Stimulated activated CD4-positive, alpha-beta T cell treated with anti-CD3 and anti-CD28 coated beads, Interleukin-15, amount 100 ng/mL, for 24 hours (primary cell): ENCODE data around the gene GPR162.
A peak's percentile ranks its signal among the peaks of the same experiment; 100 is the strongest.

Experiments used
- DNase-seq: peaks from one replicate; pipeline ENCODE4 v3.0.0-alpha.2; 2020

The GPR162 gene

DNA sequence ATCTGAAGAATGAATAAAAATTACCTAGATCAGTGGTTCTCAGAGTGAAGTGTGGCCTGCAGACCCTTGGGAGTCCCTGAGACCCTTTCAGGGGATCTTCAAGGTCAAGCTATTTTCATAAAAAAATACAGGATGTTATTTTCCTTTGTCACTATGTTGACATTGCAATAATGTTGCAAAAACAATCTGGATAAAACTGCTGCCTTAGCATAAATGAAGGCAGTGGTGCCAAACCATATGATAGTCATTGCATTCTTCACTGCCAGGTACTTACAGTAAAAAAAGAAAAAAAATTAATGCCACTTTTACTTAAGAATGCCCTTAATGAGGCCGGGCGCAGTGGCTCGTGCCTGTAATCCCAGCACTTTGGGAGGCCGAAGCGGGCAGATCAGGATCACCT is 34.3 kb upstream of the GPR162 start:
- no peak for DNase-seq

DNA sequence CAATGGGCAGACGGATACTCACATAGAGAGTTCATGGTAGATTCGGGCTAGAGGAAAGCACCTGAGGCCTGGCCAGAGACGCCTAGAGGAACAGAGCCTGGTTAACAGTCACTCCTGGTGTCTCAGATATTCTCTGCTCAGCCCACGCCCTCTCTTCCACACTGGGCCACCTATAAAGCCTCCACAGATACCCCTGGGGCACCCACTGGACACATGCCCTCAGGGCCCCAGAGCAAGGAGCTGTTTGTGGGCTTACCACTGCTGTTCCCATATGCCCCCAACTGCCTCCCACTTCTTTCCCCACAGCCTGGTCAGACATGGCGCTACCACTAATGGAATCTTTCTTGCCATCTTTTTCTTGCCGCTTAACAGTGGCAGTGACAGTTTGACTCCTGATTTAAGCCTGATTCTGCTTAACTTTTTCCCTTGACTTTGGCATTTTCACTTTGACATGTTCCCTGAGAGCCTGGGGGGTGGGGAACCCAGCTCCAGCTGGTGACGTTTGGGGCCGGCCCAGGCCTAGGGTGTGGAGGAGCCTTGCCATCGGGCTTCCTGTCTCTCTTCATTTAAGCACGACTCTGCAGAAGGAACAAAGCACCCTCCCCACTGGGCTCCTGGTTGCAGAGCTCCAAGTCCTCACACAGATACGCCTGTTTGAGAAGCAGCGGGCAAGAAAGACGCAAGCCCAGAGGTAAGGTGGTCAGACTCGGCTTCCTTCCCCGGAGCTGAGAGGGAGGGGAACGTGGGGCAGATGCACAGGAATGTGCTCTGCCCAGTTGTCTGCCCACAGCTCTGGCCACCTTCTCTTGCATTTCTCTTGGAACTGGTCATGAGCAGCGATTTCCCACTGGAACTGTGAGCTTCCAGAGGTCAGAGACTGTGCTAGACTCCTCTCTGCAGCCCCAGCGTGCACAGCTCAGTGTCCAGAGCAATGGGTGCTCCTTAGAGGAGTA is 32.4 kb upstream of the GPR162 start, which contains the start of gene CD4:
TSS of gene CD4 (plus strand) at position 557 of the 953 bp plus-strand sequence. CDS start 10,611 bp downstream, outside the sequence.
- DNase-seq: peak; percentile 94

DNA sequence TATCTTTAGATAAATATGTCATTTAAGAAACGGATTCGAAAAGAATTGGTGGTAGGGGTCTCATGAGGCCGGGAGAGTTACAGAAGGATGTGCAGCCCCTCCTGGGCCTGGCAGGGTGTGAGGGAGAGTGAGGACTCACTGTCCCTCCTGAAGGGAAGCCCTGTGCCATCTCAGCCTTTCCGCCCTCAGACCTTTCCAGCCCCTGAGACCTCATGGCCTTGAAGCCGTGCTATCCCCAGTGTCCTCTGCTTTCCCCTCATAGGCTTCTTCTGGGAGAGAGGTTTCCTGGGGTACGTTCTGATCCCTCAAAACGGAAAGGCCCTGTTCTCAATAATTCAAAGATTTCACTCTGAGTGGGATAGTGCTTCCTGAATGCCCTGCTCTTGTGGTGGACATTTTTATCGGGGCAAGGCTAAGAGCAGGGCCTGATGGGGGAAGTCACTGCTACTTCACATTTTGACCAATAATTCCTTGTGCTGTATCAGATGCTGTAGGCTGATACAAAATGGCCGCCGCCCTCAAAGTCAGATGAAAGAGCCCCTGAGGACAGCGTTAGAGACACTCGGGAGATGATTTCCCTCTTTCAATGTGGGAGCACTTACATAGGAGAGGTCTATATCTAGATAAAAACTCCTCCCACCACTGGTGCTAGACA is 31.0 kb upstream of the GPR162 start:
- DNase-seq: peak; percentile 71

DNA sequence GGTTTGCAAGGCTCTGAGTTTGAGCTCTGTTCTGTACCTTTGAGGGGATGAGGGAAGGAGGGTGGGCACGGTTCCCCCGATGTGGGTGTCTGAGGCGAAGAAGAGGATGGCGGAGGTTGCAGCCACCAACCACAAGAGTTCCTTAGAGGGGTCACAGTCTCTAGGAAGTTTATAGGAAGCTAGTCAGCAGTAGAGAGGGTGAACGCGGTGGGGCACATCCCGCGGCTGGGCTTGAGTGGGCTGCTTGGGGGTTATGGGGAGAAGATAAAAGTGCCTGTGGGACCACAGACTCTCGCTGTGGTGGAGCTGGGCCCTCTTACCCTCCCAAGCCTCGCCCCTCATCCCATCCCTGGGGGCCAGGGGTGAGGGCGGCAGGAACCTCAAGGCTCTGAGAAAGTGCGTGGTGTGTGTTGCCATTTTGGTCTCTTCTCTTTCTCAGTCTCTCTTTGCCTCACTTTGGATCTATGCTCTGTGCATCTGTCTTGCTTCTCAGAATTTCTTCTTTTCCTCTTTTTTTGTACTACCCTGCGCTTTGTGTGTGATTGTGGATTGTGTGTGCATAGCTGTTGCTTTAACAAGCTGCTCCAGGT is 29.6 kb upstream of the GPR162 start:
- DNase-seq: peak; percentile 53

DNA sequence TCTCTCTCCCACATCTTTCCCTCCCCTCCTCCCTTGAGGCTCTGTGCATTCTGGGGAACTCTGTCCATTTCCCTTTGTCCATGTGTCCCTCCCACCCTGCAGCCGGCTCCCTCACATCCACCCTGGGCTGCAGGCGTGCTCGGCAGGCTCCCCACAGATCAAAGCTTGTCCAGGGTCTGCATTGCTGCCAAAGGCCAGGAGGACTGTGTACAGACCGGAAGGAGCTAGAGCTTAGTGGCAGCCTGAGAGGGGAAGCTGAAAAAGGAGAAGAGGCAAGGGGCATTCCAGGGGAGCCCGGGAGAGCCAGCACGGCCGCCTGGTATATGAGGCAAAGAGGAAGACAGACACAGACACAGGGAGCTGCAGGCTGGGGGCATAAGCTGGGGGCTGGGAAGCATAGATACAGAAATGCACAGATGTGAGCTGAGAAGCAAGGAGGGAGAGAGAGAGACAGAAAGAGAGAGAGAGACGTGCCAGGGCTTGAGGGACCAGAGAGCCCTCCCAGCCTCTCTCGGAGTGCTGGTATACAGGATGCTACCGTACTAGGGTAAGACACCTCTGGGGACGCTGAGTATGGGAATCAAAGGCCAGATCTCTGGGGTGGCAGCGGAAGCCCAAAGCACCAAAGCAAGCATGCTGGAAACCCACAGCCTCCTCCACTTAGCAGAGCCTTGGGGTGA is 29.0 kb upstream of the GPR162 start:
- DNase-seq: peak; percentile 38

DNA sequence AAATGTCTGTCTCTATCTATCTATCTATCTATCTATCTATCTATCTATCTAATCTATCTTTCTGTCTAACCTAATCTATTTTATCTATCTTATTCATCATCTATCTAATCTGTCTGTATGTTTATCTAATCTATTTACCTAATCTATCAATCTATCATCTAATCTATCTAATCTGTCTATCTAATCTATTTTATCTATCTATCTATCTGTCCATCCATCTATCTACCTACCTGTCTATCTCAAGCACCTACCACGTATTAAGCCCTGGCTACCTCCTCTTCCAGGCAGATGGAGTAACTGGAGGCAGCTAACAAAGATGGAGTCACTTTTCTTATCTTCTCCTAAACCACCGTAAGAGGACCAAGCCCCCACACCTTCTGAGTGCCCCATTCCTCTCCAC is 26.5 kb upstream of the GPR162 start:
- no peak for DNase-seq

DNA sequence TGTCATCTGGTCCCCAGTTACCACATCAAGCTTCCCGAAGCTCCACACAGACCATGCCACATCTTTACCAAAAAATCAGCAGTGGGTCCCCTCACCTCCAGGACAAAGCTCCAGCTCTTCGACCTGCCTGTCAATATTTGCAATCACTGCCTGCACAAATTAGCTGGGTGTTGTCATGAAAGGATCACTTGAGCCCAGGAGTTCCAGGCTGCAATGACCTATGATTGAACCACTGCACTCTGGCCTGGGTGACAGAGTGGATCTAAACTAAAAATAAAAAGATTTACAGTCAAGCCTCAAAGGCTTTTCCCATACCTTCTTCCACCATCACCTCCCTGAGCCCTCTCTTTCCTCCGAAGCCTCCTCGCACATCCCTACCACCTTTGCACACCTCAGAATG is 25.0 kb upstream of the GPR162 start:
- DNase-seq: no peak

DNA sequence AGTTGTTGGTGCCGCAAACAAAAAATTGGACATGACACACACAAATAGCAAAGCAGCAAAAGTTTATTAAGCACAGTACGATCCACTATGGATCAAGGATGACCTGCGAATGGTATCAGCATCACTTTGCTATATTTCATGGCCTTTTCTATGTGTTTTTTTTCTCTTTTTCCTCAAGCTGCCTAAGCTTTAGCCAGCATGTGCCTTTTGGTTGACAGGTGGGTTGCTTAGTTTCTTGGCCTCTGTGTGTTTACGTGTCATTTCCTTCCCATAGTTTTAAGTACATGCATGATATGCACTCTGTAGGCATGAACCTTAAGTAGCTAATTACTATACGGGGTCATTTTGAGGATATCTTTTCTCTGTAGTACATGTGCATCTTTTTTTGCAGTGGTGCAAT is 22.5 kb upstream of the GPR162 start:
- DNase-seq: no peak

DNA sequence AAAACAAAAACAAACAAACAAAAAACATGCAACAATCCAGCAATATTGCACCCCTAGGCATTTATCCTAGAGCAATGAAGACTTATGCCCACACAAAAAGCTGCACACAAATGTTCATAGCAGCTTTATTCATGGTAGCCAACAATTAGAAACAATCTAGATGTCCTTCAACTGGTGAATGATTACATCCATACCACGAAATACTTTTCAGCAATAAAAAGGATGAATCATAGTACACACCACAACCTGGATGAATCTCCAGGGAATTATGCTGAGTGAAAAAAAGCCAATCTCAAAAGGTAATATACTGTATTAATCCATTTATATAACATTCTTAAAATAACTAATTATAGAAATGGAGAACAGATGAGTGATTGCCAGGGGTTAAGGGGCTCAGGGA is 14.5 kb upstream of the GPR162 start:
- no peak for DNase-seq

DNA sequence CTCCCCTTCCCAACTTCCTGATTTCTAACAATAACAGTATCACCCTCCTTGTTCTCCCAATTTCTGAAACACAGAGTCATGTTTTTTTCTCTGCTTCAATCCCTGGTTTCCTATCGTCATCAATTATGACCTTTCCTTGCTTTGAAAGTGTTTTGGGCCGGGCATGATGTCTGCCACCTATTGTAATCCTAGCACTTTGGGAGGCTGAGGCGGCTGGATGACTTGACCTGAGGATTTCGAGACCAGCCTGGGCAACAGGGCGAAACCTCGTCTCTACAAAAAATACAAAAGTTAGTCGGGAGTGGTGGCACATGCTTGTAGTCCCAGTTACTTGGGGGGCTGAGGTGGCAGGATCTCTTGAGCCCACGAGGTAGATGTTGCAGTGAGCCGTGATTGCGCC is 12.6 kb upstream of the GPR162 start:
- DNase-seq: no peak

DNA sequence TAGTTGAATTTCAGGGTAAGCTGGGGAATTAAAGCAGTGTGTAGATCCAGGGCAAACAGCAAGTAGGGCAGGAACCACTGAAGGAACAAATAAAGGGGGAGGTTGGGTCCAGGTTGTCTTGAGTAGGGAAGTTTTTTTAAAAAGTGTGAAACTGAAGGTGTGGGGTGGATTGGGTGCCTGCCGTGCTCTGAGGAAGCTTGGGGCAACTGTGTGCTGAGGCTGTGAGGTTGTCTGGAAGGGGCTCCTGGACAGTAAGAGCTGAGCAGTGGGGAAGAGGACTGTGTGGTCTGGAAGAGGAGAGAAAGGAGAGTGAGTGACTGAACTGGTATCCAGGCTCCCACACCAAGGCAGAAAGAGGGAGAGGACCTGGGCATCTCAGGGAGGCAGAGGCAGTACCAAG is 10.9 kb upstream of the GPR162 start:
- DNase-seq: no peak

DNA sequence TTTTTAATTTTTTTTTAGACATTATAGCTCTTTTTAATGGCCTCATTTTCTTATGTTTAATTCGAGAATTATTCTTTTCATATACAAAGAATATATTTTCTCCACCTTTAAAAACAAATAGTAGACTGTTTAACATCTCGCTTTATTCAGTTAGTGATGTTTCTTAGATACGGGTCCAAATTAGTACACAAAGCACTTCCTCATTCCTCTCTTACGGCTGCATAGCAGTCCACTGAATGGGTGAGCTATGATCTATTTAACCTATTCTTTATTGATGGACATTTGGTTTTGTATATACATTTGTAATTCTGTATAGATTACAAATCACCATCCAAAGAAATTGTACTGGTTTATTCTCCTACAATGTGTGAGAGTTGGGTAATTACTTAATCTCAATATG is 8.3 kb upstream of the GPR162 start:
- DNase-seq: no peak

DNA sequence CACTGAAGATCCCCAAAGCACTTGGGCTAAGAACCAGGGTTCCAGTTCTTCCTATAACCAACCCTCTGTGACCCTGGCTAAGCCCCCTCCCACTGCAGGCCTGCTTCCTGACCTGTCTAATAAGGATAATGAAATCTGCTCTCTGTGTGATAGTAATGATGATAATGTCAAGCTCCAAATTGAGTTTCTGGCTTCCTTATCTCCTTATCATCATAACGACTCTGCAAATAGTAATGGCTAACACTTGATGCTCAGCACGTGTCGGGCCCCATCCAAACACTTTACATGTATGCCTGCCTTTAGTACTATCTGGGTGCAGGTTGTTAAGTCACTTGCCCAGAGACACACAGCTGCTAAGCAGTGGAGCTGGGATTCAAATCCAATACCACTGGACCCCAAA is 5.0 kb upstream of the GPR162 start:
- no peak for DNase-seq

DNA sequence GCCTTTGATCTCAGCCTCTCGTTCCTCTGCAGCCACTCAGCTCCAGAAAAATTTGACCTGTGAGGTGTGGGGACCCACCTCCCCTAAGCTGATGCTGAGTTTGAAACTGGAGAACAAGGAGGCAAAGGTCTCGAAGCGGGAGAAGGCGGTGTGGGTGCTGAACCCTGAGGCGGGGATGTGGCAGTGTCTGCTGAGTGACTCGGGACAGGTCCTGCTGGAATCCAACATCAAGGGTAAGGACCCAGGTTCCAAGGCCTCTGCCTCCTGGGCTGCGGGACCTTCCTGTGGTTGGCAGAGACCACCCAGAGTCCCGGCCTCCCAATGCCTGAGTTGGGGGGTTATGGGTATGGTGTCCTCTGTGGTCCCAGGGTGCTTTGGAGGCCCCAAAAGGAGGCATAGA is 4.5 kb upstream of the GPR162 start:
- no peak for DNase-seq

DNA sequence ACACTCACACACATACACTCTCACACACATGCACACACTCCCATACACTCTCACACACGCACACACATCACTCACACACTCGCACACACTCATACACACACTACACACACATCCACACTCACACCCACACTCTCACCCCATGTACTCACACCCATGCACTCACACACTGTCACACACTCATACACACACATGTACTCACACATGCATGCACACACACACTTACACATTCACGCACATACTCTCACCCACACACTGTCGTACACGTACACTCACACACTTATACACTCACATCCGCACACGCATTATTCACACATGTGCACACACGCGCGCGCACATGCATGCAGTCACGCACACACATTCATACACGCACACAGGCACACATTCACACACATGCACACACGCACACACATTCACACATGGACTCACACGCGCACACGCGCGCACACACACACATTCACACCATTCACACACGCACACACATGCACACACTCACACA is 3.9 kb upstream of the GPR162 start:
- DNase-seq: no peak

DNA sequence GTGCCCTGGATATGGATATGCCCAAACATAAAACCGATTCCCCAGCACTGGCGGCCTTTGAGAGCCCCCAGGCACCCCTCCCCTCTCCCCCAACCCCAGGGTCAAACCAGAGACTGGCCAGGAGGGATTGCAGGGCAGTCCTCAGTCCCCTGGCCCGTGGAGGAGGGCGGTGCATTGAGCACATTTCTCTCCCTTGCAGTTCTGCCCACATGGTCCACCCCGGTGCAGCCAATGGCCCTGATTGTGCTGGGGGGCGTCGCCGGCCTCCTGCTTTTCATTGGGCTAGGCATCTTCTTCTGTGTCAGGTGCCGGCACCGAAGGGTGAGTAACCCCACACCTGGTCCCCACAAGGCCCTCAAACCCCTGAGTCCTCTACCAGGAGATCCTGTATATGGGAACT is 3.4 kb upstream of the GPR162 start:
- no peak for DNase-seq

DNA sequence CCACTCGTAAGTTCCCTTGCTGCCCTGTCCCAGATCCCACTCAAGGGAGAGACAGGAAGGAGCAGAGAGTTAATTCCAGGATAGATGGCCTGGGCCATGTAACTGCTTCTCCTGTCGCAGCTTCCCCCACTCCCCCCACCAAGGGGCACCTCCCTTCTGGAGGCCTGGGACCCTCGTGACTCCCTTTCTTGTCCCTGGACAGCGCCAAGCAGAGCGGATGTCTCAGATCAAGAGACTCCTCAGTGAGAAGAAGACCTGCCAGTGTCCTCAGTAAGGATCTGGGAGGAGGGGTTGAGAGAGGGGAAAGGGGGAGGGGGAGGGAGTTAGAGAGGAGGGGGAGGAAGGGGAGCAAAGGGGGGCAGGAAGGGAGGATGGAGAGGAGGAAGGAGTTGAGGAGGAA is 3.0 kb upstream of the GPR162 start:
- no peak for DNase-seq

DNA sequence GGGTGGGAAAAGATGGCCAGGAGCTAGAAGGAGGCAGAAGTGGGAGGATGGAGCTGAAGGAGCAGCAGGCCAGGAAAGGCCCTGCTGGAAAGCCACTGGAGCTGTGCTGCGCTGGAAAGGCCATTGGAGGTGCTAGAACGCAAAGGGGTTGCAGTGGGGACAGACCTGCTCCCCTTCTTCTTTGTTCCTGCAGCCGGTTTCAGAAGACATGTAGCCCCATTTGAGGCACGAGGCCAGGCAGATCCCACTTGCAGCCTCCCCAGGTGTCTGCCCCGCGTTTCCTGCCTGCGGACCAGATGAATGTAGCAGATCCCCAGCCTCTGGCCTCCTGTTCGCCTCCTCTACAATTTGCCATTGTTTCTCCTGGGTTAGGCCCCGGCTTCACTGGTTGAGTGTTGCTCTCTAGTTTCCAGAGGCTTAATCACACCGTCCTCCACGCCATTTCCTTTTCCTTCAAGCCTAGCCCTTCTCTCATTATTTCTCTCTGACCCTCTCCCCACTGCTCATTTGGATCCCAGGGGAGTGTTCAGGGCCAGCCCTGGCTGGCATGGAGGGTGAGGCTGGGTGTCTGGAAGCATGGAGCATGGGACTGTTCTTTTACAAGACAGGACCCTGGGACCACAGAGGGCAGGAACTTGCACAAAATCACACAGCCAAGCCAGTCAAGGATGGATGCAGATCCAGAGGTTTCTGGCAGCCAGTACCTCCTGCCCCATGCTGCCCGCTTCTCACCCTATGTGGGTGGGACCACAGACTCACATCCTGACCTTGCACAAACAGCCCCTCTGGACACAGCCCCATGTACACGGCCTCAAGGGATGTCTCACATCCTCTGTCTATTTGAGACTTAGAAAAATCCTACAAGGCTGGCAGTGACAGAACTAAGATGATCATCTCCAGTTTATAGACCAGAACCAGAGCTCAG is 2.3 kb upstream of the GPR162 start:
- DNase-seq: no peak

DNA sequence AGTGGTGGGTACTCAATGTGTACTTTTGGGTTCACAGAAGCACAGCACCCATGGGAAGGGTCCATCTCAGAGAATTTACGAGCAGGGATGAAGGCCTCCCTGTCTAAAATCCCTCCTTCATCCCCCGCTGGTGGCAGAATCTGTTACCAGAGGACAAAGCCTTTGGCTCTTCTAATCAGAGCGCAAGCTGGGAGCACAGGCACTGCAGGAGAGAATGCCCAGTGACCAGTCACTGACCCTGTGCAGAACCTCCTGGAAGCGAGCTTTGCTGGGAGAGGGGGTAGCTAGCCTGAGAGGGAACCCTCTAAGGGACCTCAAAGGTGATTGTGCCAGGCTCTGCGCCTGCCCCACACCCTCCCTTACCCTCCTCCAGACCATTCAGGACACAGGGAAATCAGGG is 1.5 kb upstream of the GPR162 start:
- no peak for DNase-seq

DNA sequence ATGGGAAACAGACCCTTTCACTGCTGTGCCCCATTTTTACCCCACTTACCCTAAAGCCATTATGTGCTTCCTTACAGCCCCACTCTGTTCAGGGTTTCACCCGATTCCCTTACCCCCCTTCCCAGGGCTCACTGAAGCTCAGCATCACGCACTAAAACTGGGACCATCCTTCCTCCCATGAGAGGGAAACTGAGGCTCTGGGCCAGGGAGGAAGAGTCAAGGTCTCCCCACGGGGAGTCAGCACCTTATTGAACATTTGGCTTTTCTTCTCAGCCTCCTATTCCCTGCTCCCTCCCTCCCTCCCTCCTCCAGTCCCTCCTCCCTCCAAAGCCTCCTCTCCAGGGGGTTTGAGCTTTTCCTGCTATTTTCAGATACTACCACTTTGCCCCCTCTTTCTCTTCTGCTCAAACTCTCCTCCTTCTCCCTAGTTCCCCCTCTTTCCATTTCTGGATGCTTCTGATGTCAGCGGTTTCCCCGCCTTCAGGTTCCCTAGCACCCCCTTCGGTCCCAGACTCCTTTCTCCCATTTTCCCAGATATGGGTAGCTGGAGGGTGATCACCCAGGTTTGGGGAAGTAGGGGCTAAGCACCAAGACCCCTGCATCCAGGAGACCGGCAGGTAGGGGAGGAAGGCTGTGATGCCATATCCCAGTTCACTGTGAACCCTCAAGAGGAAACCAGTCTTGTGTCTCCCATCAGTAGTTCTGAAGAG is 960 bp downstream of the GPR162 start:
- DNase-seq: no peak
